Stimulated activated CD8-positive, alpha-beta memory T cell treated with anti-CD3 and anti-CD28 coated beads, Interleukin-7, amount 100 ng/mL, for 24 hours (primary cell): ENCODE measurements around the gene MAP3K14.

Source experiments
- DNase-seq: peaks from one replicate; pipeline ENCODE4 v3.0.0-alpha.2; 2020; ENCODE audit warnings: low read depth

The MAP3K14 gene

GRCh38 chr17:45300060-45300751 lies 16.6 kb downstream of the MAP3K14 start:
- no peak for DNase-seq

GRCh38 chr17:45299361-45299760 lies 17.5 kb downstream of the MAP3K14 start:
- DNase-seq: no peak

GRCh38 chr17:45298546-45299285 lies 18.1 kb downstream of the MAP3K14 start:
- no peak for DNase-seq

- no peak for DNase-seq
Measured at GRCh38 chr17:45296833-45297124, 20.0 kb downstream of the MAP3K14 start.

GRCh38 chr17:45296003-45296832 lies 20.6 kb downstream of the MAP3K14 start:
- no peak for DNase-seq

GRCh38 chr17:45294506-45294905 lies 22.3 kb downstream of the MAP3K14 start:
- no peak for DNase-seq

- DNase-seq: no peak
Measured at GRCh38 chr17:45293413-45294211, 23.2 kb downstream of the MAP3K14 start.

- DNase-seq: no peak
Measured at GRCh38 chr17:45292696-45293412, 24.0 kb downstream of the MAP3K14 start.

GRCh38 chr17:45291171-45291805 lies 25.5 kb downstream of the MAP3K14 start:
- no peak for DNase-seq

- DNase-seq: no peak
Measured at GRCh38 chr17:45290269-45290765, 26.5 kb downstream of the MAP3K14 start.

GRCh38 chr17:45289301-45290268 lies 27.2 kb downstream of the MAP3K14 start:
- no peak for DNase-seq

GRCh38 chr17:45288825-45289224 lies 28.0 kb downstream of the MAP3K14 start:
- no peak for DNase-seq

- DNase-seq: no peak
Measured at GRCh38 chr17:45287526-45288500, 29.0 kb downstream of the MAP3K14 start.

- DNase-seq: no peak
Measured at GRCh38 chr17:45286286-45286685, 30.5 kb downstream of the MAP3K14 start.

- no peak for DNase-seq
Measured at GRCh38 chr17:45284176-45285140, 32.4 kb downstream of the MAP3K14 start.

- DNase-seq: no peak
Measured at GRCh38 chr17:45283711-45284110, 33.1 kb downstream of the MAP3K14 start.
